ENCODE results near the gene CCDC33. TPM values are rescaled to one million over a fixed set of nuclear protein-coding genes. Genes with fewer than 3 reads are reported as not detected.

The CCDC33 gene
- total and polyA plus RNA-seq, 2 experiments from 2014 or later: 0.63 to 0.86 TPM

- DNase-seq (ENCODE audit: low spot score): no peak
- no peak overlapping the region for H3K4me2 ChIP-seq
- WGBS (ENCODE audit: low lambda C conversion rate, missing lambda C conversion rate): 87% methylated on average over 9 of the region's 9 CpGs
Measured at GRCh38 chr15:74336061-74337005, 100.2 kb downstream of the CCDC33 start.

GRCh38 chr15:74337146-74337545 is 101.0 kb downstream of the CCDC33 start:
- H3K27ac ChIP-seq: no peak overlapping the region
- 95% methylated on average over 5 of the region's 5 CpGs for WGBS (ENCODE audit: low lambda C conversion rate, missing lambda C conversion rate)

More at GRCh38 chr15:74336061-74337005, 100.2 kb downstream of the CCDC33 start:
- Histone ChIP-seq H3K36me3 (replicated peaks; ENCODE audit: insufficient read depth, low read depth) (no peaks in the 10 kb centered on the region), H3K27ac (no peak overlapping the region), H3K4me3 (no peak overlapping the region), H3K27me3 (no peaks in the 10 kb centered on the region), H4K20me1 (ENCODE audit: insufficient read depth, poor library complexity, severe bottlenecking) (no peaks in the 10 kb centered on the region), H3K4me1 (ENCODE audit: insufficient read depth) (no peaks in the 10 kb centered on the region), H3K79me2 (no peaks in the 10 kb centered on the region), H3K9me2 (replicated peaks; ENCODE audit: insufficient read depth) (no peaks in the 10 kb centered on the region), H3K9me3 (ENCODE audit: low read depth) (no peaks in the 10 kb centered on the region), H2AFZ (no peak overlapping the region)
- no peak for TF ChIP-seq EZH2 (IDR thresholded peaks at IDR 0.05; ENCODE audit: borderline replicate concordance)
- no peak for TF ChIP-seq EZH2phosphoT487 (IDR thresholded peaks at IDR 0.05; ENCODE audit: low read depth, severe bottlenecking, unreplicated experiment)
- no peak for TF ChIP-seq CTCF (IDR thresholded peaks at IDR 0.05; ENCODE audit: poor library complexity)

DNA sequence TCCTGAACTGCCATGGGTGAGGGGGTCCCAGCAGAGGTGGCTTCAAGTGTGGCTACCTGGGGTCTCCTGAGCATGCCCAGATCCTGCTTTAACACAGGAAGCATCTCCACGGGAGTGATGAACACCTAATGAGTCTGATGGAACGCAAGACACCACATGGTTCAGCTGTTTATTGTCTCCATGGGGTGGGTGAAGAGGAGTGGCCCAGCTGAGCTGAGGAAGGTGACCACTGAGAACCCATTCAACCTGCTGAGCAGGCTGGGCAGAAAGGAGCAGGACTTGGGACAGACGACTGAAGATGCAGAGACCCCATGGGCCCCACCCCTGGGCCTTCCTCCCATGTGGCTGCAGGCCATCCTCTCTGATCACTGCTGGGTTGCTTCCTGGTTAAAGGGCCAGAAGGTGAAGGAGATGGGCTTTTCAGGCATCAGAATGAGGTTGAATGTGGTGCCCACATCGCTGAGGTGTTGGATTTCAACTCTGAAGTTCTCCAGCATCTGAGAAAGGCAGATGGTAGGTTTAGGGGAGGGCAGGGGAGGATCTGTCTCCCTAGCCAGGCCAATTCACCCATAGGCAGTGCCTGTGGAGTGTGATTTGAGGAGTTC is 101.6 kb downstream of the CCDC33 start:
- no peaks in the 10 kb centered on the region for H3K9me3 ChIP-seq (ENCODE audit: low read depth)
- no peaks in the 10 kb centered on the region for H4K20me1 ChIP-seq (ENCODE audit: insufficient read depth, poor library complexity, severe bottlenecking)
- H3K79me2 ChIP-seq: no peaks in the 10 kb centered on the region
- TF ChIP-seq CTCF (IDR thresholded peaks at IDR 0.05; ENCODE audit: poor library complexity): no peak
- no peak for TF ChIP-seq EZH2 (IDR thresholded peaks at IDR 0.05; ENCODE audit: borderline replicate concordance)
- no peak for TF ChIP-seq EZH2phosphoT487 (IDR thresholded peaks at IDR 0.05; ENCODE audit: low read depth, severe bottlenecking, unreplicated experiment)
- H3K4me3 ChIP-seq: no peak overlapping the region
- H2AFZ ChIP-seq: no peak overlapping the region
- 91% methylated on average over 4 of the region's 4 CpGs for WGBS (ENCODE audit: low lambda C conversion rate, missing lambda C conversion rate)
- no peaks in the 10 kb centered on the region for H3K4me1 ChIP-seq (ENCODE audit: insufficient read depth)
- H3K36me3 ChIP-seq (replicated peaks; ENCODE audit: insufficient read depth, low read depth): no peaks in the 10 kb centered on the region
- no peak for DNase-seq (ENCODE audit: low spot score)
- H3K27ac ChIP-seq: no peak overlapping the region
- no peaks in the 10 kb centered on the region for H3K27me3 ChIP-seq
- H3K9me2 ChIP-seq (replicated peaks; ENCODE audit: insufficient read depth): no peaks in the 10 kb centered on the region
- no peak overlapping the region for H3K4me2 ChIP-seq

More at GRCh38 chr15:74337146-74337545, 101.0 kb downstream of the CCDC33 start:
- Histone ChIP-seq H3K4me1 (ENCODE audit: insufficient read depth) (no peaks in the 10 kb centered on the region), H3K9me2 (replicated peaks; ENCODE audit: insufficient read depth) (no peaks in the 10 kb centered on the region), H3K27me3 (no peaks in the 10 kb centered on the region), H3K4me3 (no peak overlapping the region), H4K20me1 (ENCODE audit: insufficient read depth, poor library complexity, severe bottlenecking) (no peaks in the 10 kb centered on the region), H3K9me3 (ENCODE audit: low read depth) (no peaks in the 10 kb centered on the region), H3K79me2 (no peaks in the 10 kb centered on the region), H2AFZ (no peak overlapping the region), H3K36me3 (replicated peaks; ENCODE audit: insufficient read depth, low read depth) (no peaks in the 10 kb centered on the region), H3K4me2 (no peak overlapping the region)
- TF ChIP-seq EZH2phosphoT487 (IDR thresholded peaks at IDR 0.05; ENCODE audit: low read depth, severe bottlenecking, unreplicated experiment): no peak
- TF ChIP-seq EZH2 (IDR thresholded peaks at IDR 0.05; ENCODE audit: borderline replicate concordance): no peak
- TF ChIP-seq CTCF (IDR thresholded peaks at IDR 0.05; ENCODE audit: poor library complexity): no peak
- no peak for DNase-seq (ENCODE audit: low spot score)
